OCI-LY3 (cell line): ENCODE data around the gene HMGA1.
"Not testable (repeated sequence)": the region's sequence is repeated elsewhere in the genome, so short reads cannot be mapped to it uniquely, and the experiment has no call there.

Experiments used
- H2AFZ ChIP-seq: fragments of 200-600, 300-600 bp; shearing (Covaris generic); 2 replicates; pipeline ENCODE4 v1.6.0; 2014; ENCODE audit warnings: antibody characterized with exemption, low read depth, low read length
- H3K27ac ChIP-seq: fragments of 200-600, 300-600 bp; sonication (generic); 2 replicates; pipeline ENCODE4 v1.5.1; 2014; ENCODE audit warnings: mild to moderate bottlenecking, low read length, moderate library complexity, mixed read lengths
- H3K27me3 ChIP-seq: fragments of 200-600, 300-600 bp; sonication (generic); 2 replicates; pipeline ENCODE4 v1.6.1; 2014; ENCODE audit warnings: low read depth, low read length, mixed read lengths
- H3K36me3 ChIP-seq: fragments of 200-600, 300-600 bp; sonication (generic); replicated peaks from 2 replicates; pipeline ENCODE3; 2014; ENCODE audit warnings: low read depth, low read length, mixed read lengths
- H3K4me1 ChIP-seq: fragments of 300-600, 200-600 bp; sonication (generic); 2 replicates; pipeline ENCODE4 v1.6.1; 2014; ENCODE audit warnings: low read length, mixed read lengths
- H3K4me2 ChIP-seq: fragments of 200-600, 300-600 bp; sonication (generic); 2 replicates; pipeline ENCODE4 v1.6.1; 2014; ENCODE audit warnings: low read length, mixed read lengths
- H3K4me3 ChIP-seq: fragments of 300-600, 200-600 bp; sonication (generic); 2 replicates; pipeline ENCODE4 v1.5.1; 2014; ENCODE audit warnings: antibody characterized with exemption, mild to moderate bottlenecking, low read length, moderate library complexity
- H3K79me2 ChIP-seq: fragments of 300-600, 200-600 bp; shearing (Covaris generic); 2 replicates; pipeline ENCODE4 v1.6.1; 2014; ENCODE audit warnings: mild to moderate bottlenecking, low read length, mixed read lengths
- H3K9ac ChIP-seq: fragments of 300-600, 200-600 bp; shearing (Covaris generic); 2 replicates; pipeline ENCODE4 v1.6.0; 2014; ENCODE audit warnings: mild to moderate bottlenecking, low read length, moderate library complexity
- H3K9me3 ChIP-seq: fragments of 200-600, 300-600 bp; shearing (Covaris generic); 2 replicates; pipeline ENCODE4 v1.6.1; 2014; ENCODE audit warnings: low read length, mixed read lengths; ENCODE audit not compliant: insufficient read depth
- H4K20me1 ChIP-seq: fragments of 200-600, 300-600 bp; sonication (generic); 2 replicates; pipeline ENCODE4 v1.6.1; 2016; ENCODE audit warnings: low read length, mixed read lengths; ENCODE audit not compliant: insufficient read depth
- CTCF ChIP-seq: fragments of 200-600, 300-600 bp; sonication (generic); IDR thresholded peaks from 2 replicates; pipeline ENCODE4 v1.5.1; 2014; ENCODE audit warnings: antibody characterized with exemption, low read length, low read depth
- EZH2phosphoT487 ChIP-seq: fragments of 200-600 bp; shearing (Covaris generic); IDR thresholded peaks from 2 replicates; pipeline ENCODE4 v1.6.1; 2018; ENCODE audit warnings: antibody characterized with exemption, mixed run types, low read depth

The HMGA1 gene

DNA sequence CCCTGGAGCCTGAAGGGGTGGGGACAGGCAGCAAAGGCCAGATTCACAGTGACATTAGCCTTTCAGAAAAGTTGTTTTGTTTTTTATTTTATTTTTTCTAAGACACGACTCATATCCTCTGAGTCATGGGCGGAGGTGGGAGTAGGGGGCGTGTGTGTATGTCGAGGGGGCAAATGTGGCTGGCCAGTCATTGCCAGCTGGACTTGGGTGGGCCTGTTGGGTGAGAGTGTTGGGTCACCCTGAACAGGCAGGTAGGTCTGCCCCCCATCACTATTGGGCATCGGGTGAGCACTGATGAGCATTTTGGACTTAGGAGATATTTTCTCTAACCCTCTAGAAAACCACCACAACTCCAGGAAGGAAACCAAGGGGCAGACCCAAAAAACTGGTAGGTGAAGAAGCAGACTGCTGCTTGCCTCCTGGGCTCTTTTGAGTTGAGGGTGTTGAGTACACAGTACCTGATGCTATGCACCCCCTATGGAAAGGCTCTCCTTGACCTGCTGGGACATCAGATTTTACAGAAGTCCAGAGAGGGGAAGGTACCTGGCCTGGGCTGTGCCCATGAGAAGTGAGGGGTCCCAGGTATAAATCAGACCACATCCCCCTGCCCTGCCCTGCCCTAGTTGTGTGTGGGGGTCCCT is 6.6 kb downstream of the HMGA1 start:
- Histone ChIP-seq H3K4me1 (peaks cover 30% of the 10 kb centered on the region), H4K20me1 (peaks cover 60% of the 10 kb centered on the region), H3K4me2 (no peak overlapping the region), H3K9me3 (no peaks in the 10 kb centered on the region), H3K9ac (no peak overlapping the region), H3K79me2 (peaks cover 57% of the 10 kb centered on the region), H2AFZ (no peak overlapping the region), H3K36me3 (peaks cover 47% of the 10 kb centered on the region), H3K27ac (no peak overlapping the region), H3K4me3 (no peak overlapping the region), H3K27me3 (no peaks in the 10 kb centered on the region)
- no peak for TF ChIP-seq EZH2phosphoT487
- no peak for TF ChIP-seq CTCF

- Histone ChIP-seq H4K20me1 (peaks cover 51% of the 10 kb centered on the region), H3K4me3 (no peak overlapping the region), H3K79me2 (peaks cover 51% of the 10 kb centered on the region), H3K4me1 (peaks cover 26% of the 10 kb centered on the region), H3K9ac (no peak overlapping the region), H3K27me3 (no peaks in the 10 kb centered on the region), H3K27ac (no peak overlapping the region), H2AFZ (no peak overlapping the region), H3K9me3 (no peaks in the 10 kb centered on the region), H3K36me3 (peaks cover 41% of the 10 kb centered on the region), H3K4me2 (no peak overlapping the region)
- TF ChIP-seq CTCF: 0 out of 2 replicates have a peak, but pooled peaks have one; percentile 4
- no peak for TF ChIP-seq EZH2phosphoT487
These were observed 7.5 kb downstream of the HMGA1 start for GRCh38 chr6:34243901-34244884.

DNA sequence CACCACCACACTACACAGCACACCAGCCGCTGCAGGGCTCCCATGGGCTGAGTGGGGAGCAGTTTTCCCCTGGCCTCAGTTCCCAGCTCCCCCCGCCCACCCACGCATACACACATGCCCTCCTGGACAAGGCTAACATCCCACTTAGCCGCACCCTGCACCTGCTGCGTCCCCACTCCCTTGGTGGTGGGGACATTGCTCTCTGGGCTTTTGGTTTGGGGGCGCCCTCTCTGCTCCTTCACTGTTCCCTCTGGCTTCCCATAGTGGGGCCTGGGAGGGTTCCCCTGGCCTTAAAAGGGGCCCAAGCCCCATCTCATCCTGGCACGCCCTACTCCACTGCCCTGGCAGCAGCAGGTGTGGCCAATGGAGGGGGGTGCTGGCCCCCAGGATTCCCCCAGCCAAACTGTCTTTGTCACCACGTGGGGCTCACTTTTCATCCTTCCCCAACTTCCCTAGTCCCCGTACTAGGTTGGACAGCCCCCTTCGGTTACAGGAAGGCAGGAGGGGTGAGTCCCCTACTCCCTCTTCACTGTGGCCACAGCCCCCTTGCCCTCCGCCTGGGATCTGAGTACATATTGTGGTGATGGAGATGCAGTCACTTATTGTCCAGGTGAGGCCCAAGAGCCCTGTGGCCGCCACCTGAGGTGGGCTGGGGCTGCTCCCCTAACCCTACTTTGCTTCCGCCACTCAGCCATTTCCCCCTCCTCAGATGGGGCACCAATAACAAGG is 8.5 kb downstream of the HMGA1 start:
- not testable (repeated sequence) for H3K27ac ChIP-seq, H3K9ac ChIP-seq, H3K4me2 ChIP-seq, H3K4me3 ChIP-seq, H3K9me3 ChIP-seq, H3K27me3 ChIP-seq, H2AFZ ChIP-seq
- Histone ChIP-seq H3K79me2 (peaks cover 41% of the 10 kb centered on the region), H3K36me3 (peaks cover 33% of the 10 kb centered on the region), H3K4me1 (peaks cover 18% of the 10 kb centered on the region), H4K20me1 (peaks cover 41% of the 10 kb centered on the region)

DNA sequence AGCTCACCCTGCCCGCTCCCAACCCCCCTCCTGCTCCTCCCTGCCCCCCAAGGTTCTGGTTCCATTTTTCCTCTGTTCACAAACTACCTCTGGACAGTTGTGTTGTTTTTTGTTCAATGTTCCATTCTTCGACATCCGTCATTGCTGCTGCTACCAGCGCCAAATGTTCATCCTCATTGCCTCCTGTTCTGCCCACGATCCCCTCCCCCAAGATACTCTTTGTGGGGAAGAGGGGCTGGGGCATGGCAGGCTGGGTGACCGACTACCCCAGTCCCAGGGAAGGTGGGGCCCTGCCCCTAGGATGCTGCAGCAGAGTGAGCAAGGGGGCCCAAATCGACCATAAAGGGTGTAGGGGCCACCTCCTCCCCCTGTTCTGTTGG is 9.1 kb downstream of the HMGA1 start:
- H2AFZ ChIP-seq, H3K9ac ChIP-seq, H3K27me3 ChIP-seq, H3K9me3 ChIP-seq, H3K27ac ChIP-seq, H3K4me2 ChIP-seq, H3K4me3 ChIP-seq: not testable (repeated sequence)
- Histone ChIP-seq H4K20me1 (peaks cover 36% of the 10 kb centered on the region), H3K36me3 (peaks cover 29% of the 10 kb centered on the region), H3K4me1 (peaks cover 17% of the 10 kb centered on the region; the same call in 1 of the 2 replicates), H3K79me2 (peaks cover 35% of the 10 kb centered on the region)
